GM23248 (cell line): ENCODE measurements around the gene UBTD1.

Experiments
- EZH2 ChIP-seq: fragments of 200-600 bp; sonication (generic); IDR thresholded peaks from 2 replicates; pipeline ENCODE4 v1.6.1; 2018; ENCODE audit warnings: antibody characterized with exemption, mild to moderate bottlenecking; ENCODE audit not compliant: insufficient read depth, poor library complexity, severe bottlenecking
- EZH2phosphoT487 ChIP-seq: fragments of 200-600 bp; sonication (generic); IDR thresholded peaks from 2 replicates; pipeline ENCODE4 v1.6.1; 2018; ENCODE audit warnings: antibody characterized with exemption, moderate library complexity, mild to moderate bottlenecking, low read depth; ENCODE audit not compliant: insufficient read depth

- TF ChIP-seq EZH2, result no peak
- TF ChIP-seq EZH2phosphoT487, result no peak
Observed at GRCh38 chr10:97612386-97612785, 113.7 kb downstream of the UBTD1 start.
